GM13977 (cell line): ENCODE measurements around the gene IGSF9.

Experiments
- DNase-seq: peaks from one replicate; pipeline ENCODE4 v3.0.0; 2012; ENCODE audit warnings: low spot score
- CTCF ChIP-seq: IDR thresholded peaks from 2 replicates; pipeline ENCODE4 v1.5.1; 2012; ENCODE audit warnings: mild to moderate bottlenecking, control low read depth; ENCODE audit not compliant: insufficient read depth; ENCODE audit errors: extremely low read depth, missing control alignments
- in situ Hi-C: fragments of 300-500 bp; cut with MboI; formaldehyde crosslinking; loops from one replicate; pipeline ENCODE4 v1.12.0; 2022; ENCODE audit warnings: low sequenced_read_pairs, low pct_unique_long_range_greater_than_20kb, mixed read lengths, inconsistent platforms; ENCODE audit not compliant: unreplicated experiment

Gene IGSF9

GRCh38 chr1:159964144-159964543 lies 18.7 kb upstream of the IGSF9 start:
- DNase-seq, result no peak
- TF ChIP-seq CTCF, result no peak
- in situ Hi-C loops, result no loop called here

- no peak for DNase-seq
- in situ Hi-C loops, result no loop called here
- no peak for TF ChIP-seq CTCF
These were observed 16.8 kb upstream of the IGSF9 start for GRCh38 chr1:159962176-159962575.

GRCh38 chr1:159961636-159962035 lies 16.2 kb upstream of the IGSF9 start:
- in situ Hi-C loops, result no loop called here
- DNase-seq, result no peak
- TF ChIP-seq CTCF, result no peak

- in situ Hi-C loops, result no loop called here
- no peak for DNase-seq
- no peak for TF ChIP-seq CTCF
These were observed 15.4 kb upstream of the IGSF9 start for GRCh38 chr1:159960721-159961381.

- TF ChIP-seq CTCF, result no peak
- DNase-seq, result no peak
- in situ Hi-C loops, result no loop called here
These were observed 14.0 kb upstream of the IGSF9 start for GRCh38 chr1:159959451-159959850.

- in situ Hi-C loops, result no loop called here
- peak; percentile 33 for DNase-seq
- no peak for TF ChIP-seq CTCF
These were observed 13.4 kb upstream of the IGSF9 start for GRCh38 chr1:159958719-159959380.

- no peak for TF ChIP-seq CTCF
- DNase-seq, result no peak
- in situ Hi-C loops, result no loop called here
These were observed 12.4 kb upstream of the IGSF9 start for GRCh38 chr1:159957824-159958268.
